Activated CD4-positive, alpha-beta T cell treated with anti-CD3 and anti-CD28 coated beads for 36 hours (primary cell): ENCODE measurements around the gene DNAJB2. TPM values are rescaled to one million over a fixed set of nuclear protein-coding genes. Genes with fewer than 3 reads are reported as not detected.

ENCODE experiments used
- ATAC-seq: fragments of 200-7000 bp; cut with Tn5 transposase; one replicate; pipeline ENCODE4 v1.10.0; 2021; ENCODE audit warnings: mild to moderate bottlenecking, moderate library complexity
- CTCF ChIA-PET: fragments of 350-600 bp; sonication (Branson Sonifier 250); formaldehyde crosslinking; loops from one replicate; lab custom pipeline; 2021; ENCODE audit warnings: antibody characterized with exemption; lab: Charles Lee
- POLR2A ChIA-PET: fragments of 350-600 bp; sonication (Branson Sonifier 250); formaldehyde crosslinking; loops from one replicate; lab custom pipeline; 2021; ENCODE audit warnings: antibody characterized with exemption, inconsistent platforms; lab: Charles Lee
- DNase-seq: peaks from one replicate; pipeline ENCODE4 v3.0.0-alpha.2; 2020
- H3K27ac Mint-ChIP-seq: one replicate; pipeline ENCODE4 v1.8.0; 2021; ENCODE audit warnings: mixed read lengths
- H3K27me3 Mint-ChIP-seq: one replicate; pipeline ENCODE4 v1.8.0; 2021; ENCODE audit warnings: mixed read lengths
- H3K36me3 Mint-ChIP-seq: one replicate; pipeline ENCODE4 v1.8.0; 2021; ENCODE audit warnings: low read depth, mixed read lengths
- H3K4me1 Mint-ChIP-seq: one replicate; pipeline ENCODE4 v1.8.0; 2021; ENCODE audit warnings: mixed read lengths
- H3K4me3 Mint-ChIP-seq: one replicate; pipeline ENCODE4 v1.8.0; 2021; ENCODE audit warnings: mild to moderate bottlenecking, moderate library complexity, mixed read lengths
- H3K9me3 Mint-ChIP-seq: one replicate; pipeline ENCODE4 v1.8.0; 2021; ENCODE audit warnings: low read depth, mixed read lengths
- intact Hi-C, 2 experiments: fragments of 100-400 bp; cut with DNase I in 1 of 2; cut with micrococcal nuclease in 1 of 2; formaldehyde crosslinking; loops; one replicate each; pipeline versions ENCODE4 v1.14.2 to v1.15.1; 2022 to 2024; cut with DNase I, micrococcal nuclease
- total RNA-seq, 2 experiments: library from RNA; stranded (reverse); gene quantifications; one replicate each; pipeline ENCODE4 v1.2.3, GENCODE V29; 2021

DNAJB2 gene
- total RNA-seq, 2 experiments from 2014 or later, result 51.8 to 62.8 TPM

DNA sequence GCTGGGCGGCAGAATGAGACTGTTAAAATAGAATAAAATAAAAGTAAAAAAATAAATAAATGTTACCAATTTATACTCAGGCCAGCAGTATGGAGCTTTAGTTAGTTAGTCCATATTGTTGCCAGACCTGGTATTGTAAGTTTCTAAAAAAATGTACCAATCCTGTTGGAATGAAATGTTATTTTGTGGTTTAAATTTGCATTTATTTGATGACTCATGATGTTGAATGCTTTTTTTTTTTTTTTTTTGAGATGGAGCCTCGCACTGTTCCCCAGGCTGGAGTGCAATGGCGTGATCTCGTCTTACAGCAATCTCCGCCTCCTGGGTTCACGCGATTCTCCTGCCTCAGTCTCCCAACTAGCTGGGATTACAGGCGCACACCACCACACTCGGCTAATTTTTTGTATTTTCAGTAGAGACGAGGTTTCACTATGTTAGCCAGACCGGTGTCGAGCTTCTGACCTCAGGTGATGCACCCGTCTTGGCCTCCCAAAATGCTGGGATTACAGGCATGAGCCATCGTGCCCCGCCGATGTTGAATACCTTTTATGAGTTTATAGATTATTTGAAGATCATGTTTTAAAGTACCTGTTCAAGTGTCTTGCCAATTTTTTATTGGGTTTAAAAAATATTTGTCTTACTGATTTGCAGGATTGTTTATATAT is 35.8 kb downstream of the DNAJB2 start:
- DNase-seq (no peak), ATAC-seq (no peak)
- no peaks in the 10 kb centered on the region for H3K9me3 Mint-ChIP-seq
- H3K27me3 Mint-ChIP-seq, result peaks cover 15% of the 10 kb centered on the region
- no peak overlapping the region for H3K4me3 Mint-ChIP-seq
- no peaks in the 10 kb centered on the region for H3K4me1 Mint-ChIP-seq
- H3K36me3 Mint-ChIP-seq, result no peaks in the 10 kb centered on the region
- ChIA-PET POLR2A (interaction anchor here (0.6 kb wide), 1 partner anchor 68 kb away, joined by 3 read pairs; no protein-coding TSS in a partner anchor), CTCF (interaction anchor here (1.8 to 2.2 kb wide), 2 partner anchors 14 to 285 kb away, joined by 6 to 7 read pairs; no protein-coding TSS in a partner anchor)
- H3K27ac Mint-ChIP-seq, result no peak overlapping the region
- intact Hi-C loops, result no loop called here

DNA sequence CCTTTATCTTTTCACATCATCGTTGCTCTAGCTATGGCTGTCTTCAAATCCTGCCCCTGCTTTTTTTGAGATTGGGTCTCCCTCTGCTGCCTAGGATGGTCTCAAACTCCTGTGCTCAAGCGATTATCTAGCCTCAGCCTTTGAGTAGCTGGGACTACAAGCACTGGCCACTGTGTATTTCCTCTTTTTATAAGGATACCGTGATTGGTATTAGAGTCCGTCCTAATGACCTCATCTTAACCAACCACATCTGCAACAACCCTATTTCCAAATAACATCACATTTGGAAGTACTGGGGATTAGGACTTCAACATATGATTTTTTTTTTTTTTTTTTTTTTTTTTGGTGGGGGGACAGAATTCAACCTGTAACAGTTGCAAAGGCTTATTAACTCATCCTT is 44.3 kb downstream of the DNAJB2 start:
- DNase-seq (no peak), ATAC-seq (no peak)
- intact Hi-C loops, result no loop called here
- CTCF ChIA-PET, result interaction anchor here (0.9 to 1.1 kb wide), 3 partner anchors 29 to 206 kb away, joined by 3 to 5 read pairs (median 4); no protein-coding TSS in a partner anchor
- H3K4me1 Mint-ChIP-seq, result peaks cover 11% of the 10 kb centered on the region
- POLR2A ChIA-PET, result no interaction called here
- H3K4me3 Mint-ChIP-seq, result no peak overlapping the region
- H3K27me3 Mint-ChIP-seq, result peaks cover 13% of the 10 kb centered on the region
- no peak overlapping the region for H3K27ac Mint-ChIP-seq
- H3K9me3 Mint-ChIP-seq, result no peaks in the 10 kb centered on the region
- H3K36me3 Mint-ChIP-seq, result no peaks in the 10 kb centered on the region

- ATAC-seq (no peak), DNase-seq (no peak)
- no peak overlapping the region for H3K27ac Mint-ChIP-seq
- intact Hi-C loops, result no loop called here
- H3K4me1 Mint-ChIP-seq, result peaks cover 11% of the 10 kb centered on the region
- H3K9me3 Mint-ChIP-seq, result no peaks in the 10 kb centered on the region
- H3K4me3 Mint-ChIP-seq, result no peak overlapping the region
- POLR2A ChIA-PET, result interaction anchor here (0.7 kb wide), 1 partner anchor 562 kb away, joined by 9 read pairs; no protein-coding TSS in a partner anchor
- no peaks in the 10 kb centered on the region for H3K36me3 Mint-ChIP-seq
- CTCF ChIA-PET, result no interaction called here
- H3K27me3 Mint-ChIP-seq, result peaks cover 19% of the 10 kb centered on the region
These were observed 46.0 kb downstream of the DNAJB2 start for GRCh38 chr2:219325136-219325535.

GRCh38 chr2:219325657-219326315 is 46.6 kb downstream of the DNAJB2 start:
- no peak for DNase-seq
- intact Hi-C loops, result no loop called here
- no peak overlapping the region for H3K4me3 Mint-ChIP-seq
- no peaks in the 10 kb centered on the region for H3K9me3 Mint-ChIP-seq
- CTCF ChIA-PET, result interaction anchor here (2.1 kb wide), 1 partner anchor 32 kb away, joined by 8 read pairs; no protein-coding TSS in a partner anchor
- ATAC-seq, result no peak
- H3K36me3 Mint-ChIP-seq, result no peaks in the 10 kb centered on the region
- peaks cover 19% of the 10 kb centered on the region for H3K27me3 Mint-ChIP-seq
- H3K4me1 Mint-ChIP-seq, result peaks cover 10% of the 10 kb centered on the region
- no peak overlapping the region for H3K27ac Mint-ChIP-seq
- POLR2A ChIA-PET, result no interaction called here

DNA sequence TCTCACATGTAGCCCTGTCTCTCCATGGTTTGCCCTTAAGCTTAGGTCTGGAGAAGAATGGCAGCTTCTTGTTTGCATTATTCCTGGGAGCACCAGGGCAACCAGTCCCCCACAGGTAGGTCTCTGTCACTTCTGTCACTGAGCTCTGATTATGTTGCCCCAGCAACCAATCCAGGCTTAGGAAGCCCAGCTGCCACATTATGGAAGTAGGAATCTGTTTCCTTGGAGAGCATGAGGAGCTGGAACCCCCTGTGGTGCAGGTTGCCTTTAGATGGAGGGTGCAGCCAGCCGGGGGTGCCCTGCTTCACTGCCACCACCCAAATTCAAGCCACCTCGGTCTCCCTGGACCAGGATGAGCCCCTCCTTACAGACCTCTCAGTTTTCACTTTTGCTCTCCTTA is 48.6 kb downstream of the DNAJB2 start:
- H3K4me3 Mint-ChIP-seq, result no peak overlapping the region
- H3K9me3 Mint-ChIP-seq, result no peaks in the 10 kb centered on the region
- peaks cover 28% of the 10 kb centered on the region for H3K27me3 Mint-ChIP-seq
- DNase-seq (no peak), ATAC-seq (no peak)
- no peaks in the 10 kb centered on the region for H3K36me3 Mint-ChIP-seq
- ChIA-PET POLR2A (no interaction called here), CTCF (interaction anchor here (1.1 to 2.1 kb wide), 2 partner anchors 8 to 33 kb away, joined by 3 to 8 read pairs; no protein-coding TSS in a partner anchor)
- H3K4me1 Mint-ChIP-seq, result no peaks in the 10 kb centered on the region
- intact Hi-C loops, result no loop called here
- H3K27ac Mint-ChIP-seq, result no peak overlapping the region

DNA sequence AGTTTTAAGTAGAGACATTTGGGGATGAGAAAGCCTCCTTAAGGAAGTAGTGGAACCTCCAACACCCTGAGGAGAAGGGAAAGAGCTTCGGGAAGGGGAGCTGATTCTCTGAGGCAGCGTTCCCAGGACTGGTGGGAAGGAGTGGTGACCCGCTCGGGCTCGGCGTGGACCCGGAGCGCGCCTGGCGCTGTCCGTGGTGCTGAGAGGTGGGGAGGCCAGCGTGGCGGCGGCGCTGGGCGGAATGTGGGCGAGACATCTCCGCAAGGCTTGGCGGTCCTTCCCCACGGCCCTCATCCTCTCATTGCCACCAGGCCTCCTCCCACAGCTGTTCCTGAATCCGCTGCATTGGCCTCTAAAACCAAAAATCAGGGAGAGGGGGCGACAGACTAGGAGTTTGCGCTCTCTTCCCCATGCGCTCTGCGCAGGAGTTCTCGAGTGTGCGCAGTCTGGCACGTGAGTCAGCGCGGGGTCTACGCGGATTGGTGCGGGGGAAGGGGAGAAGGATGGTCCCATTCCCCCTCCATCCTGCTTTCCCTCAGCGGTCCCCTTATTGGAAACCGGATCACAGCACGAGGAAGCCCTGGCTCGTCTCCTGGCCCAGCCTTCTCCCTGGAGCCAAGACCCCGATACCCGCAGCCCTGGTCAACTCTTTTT is 52.5 kb downstream of the DNAJB2 start:
- Mint-ChIP-seq H3K4me1 (no peaks in the 10 kb centered on the region), H3K27me3 (peaks cover 48% of the 10 kb centered on the region), H3K9me3 (peaks cover 9% of the 10 kb centered on the region), H3K27ac (no peak overlapping the region), H3K4me3 (no peak overlapping the region), H3K36me3 (no peaks in the 10 kb centered on the region)
- DNase-seq, result peak; percentile 58
- intact Hi-C loops, result loop anchor here in 1 of 2 experiments (1.0 kb wide), 1 partner anchor 23 kb away; no protein-coding TSS in a partner anchor
- no peak for ATAC-seq
- ChIA-PET POLR2A (interaction anchor here (0.5 kb wide), 1 partner anchor 19 kb away, joined by 9 read pairs; no protein-coding TSS in a partner anchor), CTCF (interaction anchor here (0.5 to 0.9 kb wide), 2 partner anchors 37 to 83 kb away, joined by 3 read pairs; no protein-coding TSS in a partner anchor)

GRCh38 chr2:219332542-219332941 is 53.4 kb downstream of the DNAJB2 start, which contains the start of gene RESP18:
RESP18 (minus strand) TSS chr2:219332744.
- POLR2A ChIA-PET, result interaction anchor here (0.5 kb wide), 1 partner anchor 20 kb away, joined by 9 read pairs; no protein-coding TSS in a partner anchor
- Mint-ChIP-seq H3K27ac (no peak within 1 kb of the TSS), H3K4me1 (no peaks in the 10 kb centered on the region), H3K27me3 (peaks cover 51% of the 10 kb centered on the region), H3K9me3 (peaks cover 10% of the 10 kb centered on the region), H3K36me3 (no peaks in the 10 kb centered on the region), H3K4me3 (no peak within 1 kb of the TSS)
- ATAC-seq (no peak), DNase-seq (no peak)
- CTCF ChIA-PET, result interaction anchor here (0.6 kb wide), 1 partner anchor 257 kb away, joined by 3 read pairs; no protein-coding TSS in a partner anchor
- intact Hi-C loops, result no loop called here

GRCh38 chr2:219334076-219334475 is 54.9 kb downstream of the DNAJB2 start:
- Mint-ChIP-seq H3K27ac (no peak overlapping the region), H3K9me3 (peaks cover 10% of the 10 kb centered on the region), H3K36me3 (no peaks in the 10 kb centered on the region), H3K4me1 (no peaks in the 10 kb centered on the region), H3K27me3 (peaks cover 50% of the 10 kb centered on the region), H3K4me3 (no peak overlapping the region)
- POLR2A ChIA-PET, result interaction anchor here (0.7 kb wide), 1 partner anchor 274 kb away, joined by 4 read pairs; no protein-coding TSS in a partner anchor
- ATAC-seq, result no peak
- no peak for DNase-seq
- intact Hi-C loops, result no loop called here
- CTCF ChIA-PET, result interaction anchor here (0.7 kb wide), 1 partner anchor 364 kb away, joined by 3 read pairs; no protein-coding TSS in a partner anchor

GRCh38 chr2:219335373-219335786 is 56.2 kb downstream of the DNAJB2 start:
- no peak overlapping the region for H3K4me3 Mint-ChIP-seq
- H3K36me3 Mint-ChIP-seq, result no peaks in the 10 kb centered on the region

More at GRCh38 chr2:219335373-219335786, 56.2 kb downstream of the DNAJB2 start:
- ChIA-PET CTCF (interaction anchor here (0.6 to 1.3 kb wide), 3 partner anchors 22 to 40 kb away, joined by 3 to 5 read pairs (median 3); no protein-coding TSS in a partner anchor), POLR2A (no interaction called here)
- intact Hi-C loops, result no loop called here
- ATAC-seq (no peak), DNase-seq (no peak)
- Mint-ChIP-seq H3K27me3 (peaks cover 52% of the 10 kb centered on the region), H3K4me1 (no peaks in the 10 kb centered on the region), H3K9me3 (peaks cover 10% of the 10 kb centered on the region), H3K27ac (no peak overlapping the region)
